Upper lobe of left lung (tissue), 6 donors: ENCODE data around the gene PLXNB1. TPM values are rescaled to one million over a fixed set of nuclear protein-coding genes. Genes with fewer than 3 reads are reported as not detected.
A peak's percentile ranks its signal among the peaks of the same experiment; 100 is the strongest.
"Not testable (repeated sequence)": the region's sequence is repeated elsewhere in the genome, so short reads cannot be mapped to it uniquely, and the experiment has no call there.

Source experiments
- ATAC-seq, 2 donors: fragments of 200-7000 bp; cut with Tn5 transposase; one replicate each; pipeline ENCODE4 v1.9.1; 2022; ENCODE audit warnings: mild to moderate bottlenecking in 2 of 2, moderate library complexity in 2 of 2; ENCODE audit not compliant: low FRiP score in 2 of 2
- DNase-seq, 2 donors: peaks; one replicate each; pipeline ENCODE4 v3.0.0-alpha.2; 2019 to 2020
- H3K27ac ChIP-seq, 4 donors: fragments of 200-600 bp; sonication (generic); one replicate each; pipeline ENCODE4 v1.5.1; 2016 to 2019
- H3K27me3 ChIP-seq, 4 donors: fragments of 200-600 bp; sonication (generic); one replicate each; pipeline ENCODE4 v1.5.1; 2017 to 2019
- H3K36me3 ChIP-seq, 4 donors: fragments of 200-600 bp; sonication (generic); one replicate each; pipeline ENCODE4 v1.5.1; 2016 to 2019
- H3K4me1 ChIP-seq, 4 donors: fragments of 200-600 bp; sonication (generic); one replicate each; pipeline ENCODE4 v1.5.1; 2018 to 2019
- H3K4me3 ChIP-seq, 4 donors: fragments of 200-600 bp; sonication (generic); one replicate each; pipeline ENCODE4 v1.5.1; 2017 to 2019; ENCODE audit warnings: mild to moderate bottlenecking in 2 of 4, moderate library complexity in 1 of 4
- H3K9me3 ChIP-seq, 4 donors: fragments of 200-600 bp; sonication (generic); one replicate each; pipeline ENCODE4 v1.5.1; 2018 to 2019
- CTCF ChIP-seq, 6 experiments: fragments of 450-650 bp in 4 of 6; fragments of 200-600 bp in 2 of 6; sonication (generic) in 2 of 6; IDR thresholded peaks; one replicate each; pipeline ENCODE4 v1.5.1; 2016 to 2019; ENCODE audit warnings: antibody characterized with exemption in 6 of 6
- EP300 ChIP-seq, 4 donors: sonication (generic); formaldehyde crosslinking; IDR thresholded peaks; one replicate each; pipeline ENCODE4 v1.5.1; 2017; ENCODE audit warnings: antibody characterized with exemption in 4 of 4, control low read depth in 2 of 4
- POLR2A ChIP-seq, 4 donors: fragments of 450-650 bp; IDR thresholded peaks; one replicate each; pipeline ENCODE4 v1.5.1; 2016 to 2017; ENCODE audit warnings: antibody characterized with exemption in 4 of 4, mild to moderate bottlenecking in 2 of 4
- POLR2AphosphoS5 ChIP-seq, 2 donors: sonication (generic); formaldehyde crosslinking; IDR thresholded peaks; one replicate each; pipeline ENCODE4 v1.5.1; 2017; ENCODE audit warnings: antibody characterized with exemption in 2 of 2
- WGBS, 2 donors: methylation state at CpG; one replicate each; pipeline ENCODE4 v1.1.5; 2017 to 2018; 5-methylcytosine and 5-hydroxymethylcytosine counted together
- total RNA-seq, 6 donors: library from RNA; depleted of rRNA in 4 of 6; stranded (reverse); fragments of >200 nt in 4 of 6; gene quantifications; one replicate each; pipeline versions ENCODE4 v1.1.0 to v1.2.1, GENCODE V29; 2016 to 2021
- donor health status: DM: no; HTN: no; CAD: no; lungs with moderate emphysema.
- donor health status: DM: no; HTN: yes; CAD: no; lungs with severe emphysema.

The PLXNB1 gene
- total RNA-seq, 6 donors from 2014 or later: 91.2 to 588 (median 123) TPM

- no peaks in the 10 kb centered on the region for H3K27me3 ChIP-seq
- no peak overlapping the region for H3K4me3 ChIP-seq
- peak overlapping the region in 1 of 4 donors; percentile 75 for H3K27ac ChIP-seq
- no peak for DNase-seq
- no peaks in the 10 kb centered on the region for H3K4me1 ChIP-seq
- ATAC-seq: no peak
- H3K36me3 ChIP-seq: peaks cover 8 to 58% (median 37%) of the 10 kb centered on the region in 4 donors
- WGBS, 2 donors: 79 to 82% methylated on average over 16 to 21 of the region's 21 CpGs
- no peak for TF ChIP-seq EP300 (IDR thresholded peaks at IDR 0.05)
- no peak for TF ChIP-seq CTCF (IDR thresholded peaks at IDR 0.05)
- TF ChIP-seq POLR2AphosphoS5 (IDR thresholded peaks at IDR 0.05): no peak
- no peak for TF ChIP-seq POLR2A (IDR thresholded peaks at IDR 0.05)
- H3K9me3 ChIP-seq: no peaks in the 10 kb centered on the region
These were observed 25.2 kb downstream of the PLXNB1 start for GRCh38 chr3:48404440-48405342.

DNA sequence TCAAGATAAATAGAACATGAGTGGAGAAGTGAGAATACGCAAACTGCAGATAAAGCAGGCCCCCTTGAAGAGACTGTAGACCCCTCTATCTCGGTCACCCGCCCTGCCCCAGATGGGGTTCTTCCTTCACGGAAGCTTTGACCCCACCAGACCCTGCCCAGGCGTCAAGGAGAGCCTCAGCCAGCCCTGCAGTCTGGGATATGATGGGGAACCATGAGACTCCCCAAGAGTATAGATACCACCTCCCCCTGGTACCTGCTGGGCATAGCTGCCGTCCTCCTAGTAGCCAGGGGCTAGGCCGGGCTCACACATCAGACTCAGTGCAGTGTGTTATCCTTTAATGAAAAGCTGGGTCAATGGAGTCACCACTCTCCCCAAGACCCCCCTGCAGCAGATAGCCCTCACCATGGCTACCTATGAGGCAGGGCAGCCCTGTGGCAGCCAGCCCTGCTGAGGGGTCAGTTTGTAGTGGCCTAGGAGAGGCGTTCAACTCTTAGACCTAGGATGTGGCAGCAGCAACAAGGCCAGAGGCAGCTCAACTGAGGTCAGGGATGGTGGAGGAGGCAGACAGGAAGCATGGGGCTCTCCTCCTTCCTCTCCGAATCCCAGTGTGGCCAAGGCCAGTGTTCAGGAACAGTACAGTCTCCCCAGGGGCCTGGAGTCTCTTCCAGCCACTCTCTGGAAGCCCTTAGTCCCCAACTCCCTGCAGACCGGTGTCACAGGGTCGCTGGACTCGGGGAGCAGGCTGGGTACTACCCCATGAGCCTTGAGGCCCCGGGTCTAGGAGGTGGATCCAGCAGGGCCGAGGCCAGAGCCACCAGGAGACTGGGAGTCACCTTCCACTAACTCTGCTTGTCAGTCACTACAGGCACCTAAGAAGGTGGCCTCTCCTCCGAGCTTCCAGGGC lies 26.1 kb downstream of the PLXNB1 start:
- Histone ChIP-seq H3K4me1 (no peaks in the 10 kb centered on the region), H3K36me3 (peaks cover 4 to 49% (median 28%) of the 10 kb centered on the region in 4 donors), H3K27me3 (no peaks in the 10 kb centered on the region), H3K4me3 (no peak overlapping the region), H3K9me3 (no peaks in the 10 kb centered on the region), H3K27ac (peak overlapping the region in 3 of 4 donors; percentile 7 to 75 (median 59))
- DNase-seq (peak in 1 of 2 donors; percentile 32), ATAC-seq (no peak)
- no peak for TF ChIP-seq POLR2A (IDR thresholded peaks at IDR 0.05)
- no peak for TF ChIP-seq CTCF (IDR thresholded peaks at IDR 0.05)
- TF ChIP-seq EP300 (IDR thresholded peaks at IDR 0.05): no peak
- WGBS, 2 donors: 88 to 89% methylated on average over 3 to 15 of the region's 15 CpGs

GRCh38 chr3:48402907-48403306 lies 27.0 kb downstream of the PLXNB1 start:
- 49 to 70% methylated on average over 2 to 3 of the region's 3 CpGs for WGBS, 2 donors
- no peak for DNase-seq
- H3K27ac ChIP-seq: peak overlapping the region; percentile 33 to 75 (median 64)
- ATAC-seq: no peak
- TF ChIP-seq EP300 (IDR thresholded peaks at IDR 0.05) (no peak), POLR2AphosphoS5 (IDR thresholded peaks at IDR 0.05) (no peak), POLR2A (IDR thresholded peaks at IDR 0.05) (no peak), CTCF (IDR thresholded peaks at IDR 0.05) (no peak)
- H3K36me3 ChIP-seq: peaks cover 4 to 42% (median 24%) of the 10 kb centered on the region in 4 donors
- H3K9me3 ChIP-seq: no peaks in the 10 kb centered on the region
- H3K4me1 ChIP-seq: no peaks in the 10 kb centered on the region
- H3K27me3 ChIP-seq: no peaks in the 10 kb centered on the region
- H3K4me3 ChIP-seq: no peak overlapping the region

- H3K4me3 ChIP-seq: no peak overlapping the region
- TF ChIP-seq CTCF (IDR thresholded peaks at IDR 0.05): no peak
- TF ChIP-seq POLR2AphosphoS5 (IDR thresholded peaks at IDR 0.05): peak; percentile 31 to 53
- no peak for TF ChIP-seq POLR2A (IDR thresholded peaks at IDR 0.05)
- no peak for TF ChIP-seq EP300 (IDR thresholded peaks at IDR 0.05)
- peak; percentile 61 to 80 for DNase-seq
- H3K9me3 ChIP-seq: no peaks in the 10 kb centered on the region
- peaks cover 4 to 36% (median 22%) of the 10 kb centered on the region in 4 donors for H3K36me3 ChIP-seq
- H3K4me1 ChIP-seq: no peaks in the 10 kb centered on the region
- H3K27ac ChIP-seq: peak overlapping the region; percentile 33 to 75 (median 64)
- H3K27me3 ChIP-seq: no peaks in the 10 kb centered on the region
- 60 to 67% methylated on average over 8 of the region's 8 CpGs for whole genome bisulfite sequencing, 2 donors
- peak; percentile 24 to 84 for ATAC-seq
These were observed 27.6 kb downstream of the PLXNB1 start for GRCh38 chr3:48402281-48402732.

GRCh38 chr3:48401434-48401901 lies 28.4 kb downstream of the PLXNB1 start:
- not testable (repeated sequence) for H3K4me1 ChIP-seq, H3K27me3 ChIP-seq, ATAC-seq, H3K9me3 ChIP-seq, H3K4me3 ChIP-seq, DNase-seq
- WGBS, 2 donors: 92 to 98% methylated on average over 10 to 12 of the region's 12 CpGs
- peaks cover 4 to 28% (median 20%) of the 10 kb centered on the region in 4 donors for H3K36me3 ChIP-seq
- peak overlapping the region in 3 of 4 donors; percentile 48 to 75 (median 59) for H3K27ac ChIP-seq
